ENCODE measurements around the gene CRTC3.
A peak's percentile ranks its signal among the peaks of the same experiment; 100 is the strongest.

The CRTC3 gene

GRCh38 chr15:90637693-90638092 lies 108.0 kb downstream of the CRTC3 start:
- Mint-ChIP-seq H3K9me3 (no peaks in the 10 kb centered on the region), H3K4me1 (peaks cover 10% of the 10 kb centered on the region), H3K27ac (no peak overlapping the region), H3K4me3 (no peak overlapping the region), H3K27me3 (no peaks in the 10 kb centered on the region)
- DNase-seq (no peak), ATAC-seq (no peak)

DNA sequence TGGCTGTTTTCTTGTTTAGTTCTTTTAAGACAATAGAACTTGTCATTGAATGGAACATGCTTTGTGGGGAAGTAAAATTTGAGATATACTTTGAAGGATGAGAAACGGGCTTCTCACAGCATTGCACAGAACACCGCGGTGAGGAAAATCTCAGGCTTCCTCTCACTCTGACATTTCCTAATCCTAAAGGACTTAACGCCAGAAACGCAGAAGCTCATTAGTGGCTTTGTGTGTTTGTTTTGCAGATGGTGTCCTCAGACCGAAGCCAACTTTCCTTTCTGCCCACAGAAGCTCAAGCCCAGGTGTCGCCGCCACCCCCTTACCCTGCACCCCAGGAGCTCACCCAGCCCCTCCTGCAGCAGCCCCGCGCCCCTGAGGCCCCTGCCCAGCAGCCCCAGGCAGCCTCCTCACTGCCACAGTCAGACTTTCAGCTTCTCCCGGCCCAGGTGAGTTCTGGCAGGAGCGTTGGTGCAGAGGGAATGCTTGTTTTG lies 108.5 kb downstream of the CRTC3 start:
- no peak for DNase-seq
- no peak for ATAC-seq
- H3K4me1 Mint-ChIP-seq, result peaks cover 6% of the 10 kb centered on the region
- H3K27me3 Mint-ChIP-seq, result no peaks in the 10 kb centered on the region
- H3K27ac Mint-ChIP-seq, result peak overlapping the region in 1 of 2 donors; percentile 66
- no peaks in the 10 kb centered on the region for H3K9me3 Mint-ChIP-seq
- no peak overlapping the region for H3K4me3 Mint-ChIP-seq

- no peak for DNase-seq
- no peaks in the 10 kb centered on the region for H3K4me1 Mint-ChIP-seq
- H3K27me3 Mint-ChIP-seq, result no peaks in the 10 kb centered on the region
- H3K9me3 Mint-ChIP-seq, result no peaks in the 10 kb centered on the region
- H3K4me3 Mint-ChIP-seq, result no peak overlapping the region
- peak overlapping the region in 1 of 2 donors; percentile 66 for H3K27ac Mint-ChIP-seq
- no peak for ATAC-seq
Observed at GRCh38 chr15:90638963-90639362, 109.2 kb downstream of the CRTC3 start.

DNA sequence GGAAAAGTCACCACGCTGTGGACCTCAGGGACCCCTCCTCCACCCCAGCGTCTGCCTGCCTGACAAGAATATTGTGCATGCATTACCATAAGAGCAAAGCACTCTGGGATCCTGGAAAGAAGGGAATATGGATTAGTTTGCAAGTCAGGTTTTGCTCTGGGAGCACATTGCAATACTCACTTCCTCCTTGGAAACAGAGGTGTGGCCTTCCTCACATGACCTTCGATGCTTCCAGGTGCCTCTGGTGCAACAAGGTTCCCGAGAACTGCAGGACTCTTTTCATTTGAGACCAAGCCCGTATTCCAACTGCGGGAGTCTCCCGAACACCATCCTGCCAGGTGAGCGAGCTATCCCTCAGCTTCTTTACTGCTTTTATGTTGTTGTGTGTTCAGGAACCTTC lies 111.1 kb downstream of the CRTC3 start:
- H3K4me3 Mint-ChIP-seq, result no peak overlapping the region
- no peaks in the 10 kb centered on the region for H3K9me3 Mint-ChIP-seq
- no peak for ATAC-seq
- no peak for DNase-seq
- no peak overlapping the region for H3K27ac Mint-ChIP-seq
- no peaks in the 10 kb centered on the region for H3K27me3 Mint-ChIP-seq
- H3K4me1 Mint-ChIP-seq, result no peaks in the 10 kb centered on the region

DNA sequence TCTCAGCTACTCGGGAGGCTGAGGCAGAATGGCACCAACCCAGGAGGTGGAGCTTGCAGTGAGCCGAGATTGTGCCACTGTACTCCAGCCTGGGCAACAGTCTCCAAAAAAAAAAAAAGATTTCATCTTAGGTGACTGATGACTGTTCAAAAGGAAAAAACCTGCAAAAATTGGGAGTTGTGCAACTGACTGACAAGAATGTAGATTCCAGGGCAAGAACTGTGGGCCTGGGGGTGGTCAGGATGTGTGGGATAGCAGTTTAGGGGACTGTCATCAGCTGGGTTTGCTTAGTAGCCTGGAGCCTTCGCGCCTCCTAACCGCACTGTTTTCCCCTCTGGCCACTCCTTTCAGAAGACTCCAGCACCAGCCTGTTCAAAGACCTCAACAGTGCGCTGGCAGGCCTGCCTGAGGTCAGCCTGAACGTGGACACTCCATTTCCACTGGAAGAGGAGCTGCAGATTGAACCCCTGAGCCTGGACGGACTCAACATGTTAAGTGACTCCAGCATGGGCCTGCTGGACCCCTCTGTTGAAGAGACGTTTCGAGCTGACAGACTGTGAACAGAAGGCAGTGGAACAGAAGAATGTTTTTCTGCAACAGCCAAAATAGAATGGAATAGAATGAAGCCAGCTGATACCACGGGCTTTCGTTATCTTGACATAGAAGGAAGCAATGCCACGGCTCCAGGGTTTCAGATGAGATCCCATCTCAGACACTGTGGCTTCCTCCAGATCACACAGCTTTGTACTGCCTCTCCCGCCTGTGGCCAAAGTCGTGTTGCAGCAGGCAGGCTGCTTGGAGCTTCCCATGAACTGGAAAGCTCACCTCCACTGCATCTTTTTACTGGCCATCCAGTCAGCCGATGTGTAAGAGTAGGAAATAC lies 112.1 kb downstream of the CRTC3 start:
- H3K4me1 Mint-ChIP-seq, result no peaks in the 10 kb centered on the region
- no peak overlapping the region for H3K27ac Mint-ChIP-seq
- H3K27me3 Mint-ChIP-seq, result no peaks in the 10 kb centered on the region
- DNase-seq (no peak), ATAC-seq (no peak)
- no peaks in the 10 kb centered on the region for H3K9me3 Mint-ChIP-seq
- no peak overlapping the region for H3K4me3 Mint-ChIP-seq

GRCh38 chr15:90642464-90643300 lies 113.0 kb downstream of the CRTC3 start:
- no peaks in the 10 kb centered on the region for H3K27me3 Mint-ChIP-seq
- peak; percentile 30 for ATAC-seq
- no peak overlapping the region for H3K27ac Mint-ChIP-seq
- H3K9me3 Mint-ChIP-seq, result no peaks in the 10 kb centered on the region
- no peak for DNase-seq
- H3K4me1 Mint-ChIP-seq, result peaks cover 2% of the 10 kb centered on the region
- H3K4me3 Mint-ChIP-seq, result no peak overlapping the region

- H3K27me3 Mint-ChIP-seq, result no peaks in the 10 kb centered on the region
- no peak overlapping the region for H3K27ac Mint-ChIP-seq
- H3K4me1 Mint-ChIP-seq, result peaks cover 7% of the 10 kb centered on the region
- no peak for ATAC-seq
- no peak for DNase-seq
- H3K4me3 Mint-ChIP-seq, result no peak overlapping the region
- H3K9me3 Mint-ChIP-seq, result no peaks in the 10 kb centered on the region
Observed at GRCh38 chr15:90643301-90643632, 113.5 kb downstream of the CRTC3 start.

DNA sequence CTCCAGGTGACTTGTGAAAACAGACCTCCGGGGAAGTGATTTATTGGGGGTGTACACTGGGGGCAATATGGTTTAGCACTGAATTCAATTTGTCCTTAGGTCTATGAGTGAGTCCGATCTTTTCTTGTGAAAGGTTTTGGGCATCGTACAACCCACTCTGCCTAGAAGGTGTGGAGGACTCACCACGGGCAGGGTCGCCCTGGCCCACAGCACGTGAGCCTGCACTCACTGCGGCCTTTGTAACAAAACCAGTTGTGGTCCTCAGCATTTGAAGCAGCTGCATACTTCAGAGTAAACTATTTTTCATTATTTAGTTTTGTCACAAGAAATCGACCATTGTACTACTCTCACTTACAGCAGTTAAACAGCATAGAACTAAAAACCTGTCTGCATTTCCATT lies 114.8 kb downstream of the CRTC3 start:
- Mint-ChIP-seq H3K4me1 (peaks cover 20% of the 10 kb centered on the region), H3K27ac (peak overlapping the region in 1 of 2 donors; percentile 73), H3K27me3 (no peaks in the 10 kb centered on the region), H3K4me3 (no peak overlapping the region), H3K9me3 (no peaks in the 10 kb centered on the region)
- ATAC-seq (no peak), DNase-seq (no peak)

- H3K4me1 Mint-ChIP-seq, result peaks cover 26% of the 10 kb centered on the region
- no peak overlapping the region for H3K4me3 Mint-ChIP-seq
- H3K9me3 Mint-ChIP-seq, result no peaks in the 10 kb centered on the region
- DNase-seq (no peak), ATAC-seq (no peak)
- H3K27me3 Mint-ChIP-seq, result no peaks in the 10 kb centered on the region
- H3K27ac Mint-ChIP-seq, result peak overlapping the region; percentile 49 to 73
Observed at GRCh38 chr15:90644952-90645725, 115.4 kb downstream of the CRTC3 start.

DNA sequence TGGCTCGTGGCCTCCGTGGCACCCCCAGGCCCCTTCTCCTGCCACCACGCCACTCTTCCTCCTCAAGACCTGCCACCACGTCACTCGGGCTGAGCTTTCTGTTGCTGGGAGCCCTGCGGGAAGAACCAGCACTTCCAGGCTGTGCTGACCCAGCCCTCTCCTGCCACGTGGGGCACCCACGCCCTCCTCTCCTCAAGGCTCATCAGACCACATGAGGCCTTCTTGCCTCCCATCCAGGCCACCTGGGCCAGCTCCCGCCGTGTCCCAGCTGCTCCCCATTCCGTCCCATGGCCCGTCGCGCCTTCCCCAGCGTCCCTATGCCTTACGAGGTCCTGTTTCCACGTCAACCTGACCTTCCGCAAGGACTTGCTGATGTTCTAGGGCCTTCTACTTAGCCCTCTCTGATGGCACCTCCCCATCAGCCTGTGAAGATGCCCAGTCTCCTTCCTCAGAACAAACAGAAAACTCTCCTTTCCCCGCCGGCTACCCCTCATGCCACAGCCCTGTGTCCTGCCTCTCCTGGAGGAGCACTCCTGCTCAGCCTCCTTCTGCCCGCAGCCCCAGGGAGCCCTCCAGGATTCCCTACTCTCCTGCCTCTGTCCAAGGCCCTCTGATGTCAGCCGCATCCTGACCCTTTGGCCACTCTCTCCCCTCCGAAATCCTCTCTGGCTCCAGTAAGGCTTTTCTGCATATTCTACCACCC lies 116.3 kb downstream of the CRTC3 start:
- Mint-ChIP-seq H3K4me3 (no peak overlapping the region), H3K4me1 (peaks cover 32% of the 10 kb centered on the region), H3K27ac (peak overlapping the region in 1 of 2 donors; percentile 72), H3K9me3 (no peaks in the 10 kb centered on the region), H3K27me3 (no peaks in the 10 kb centered on the region)
- DNase-seq (no peak), ATAC-seq (no peak)

- H3K9me3 Mint-ChIP-seq, result no peaks in the 10 kb centered on the region
- no peak overlapping the region for H3K4me3 Mint-ChIP-seq
- no peaks in the 10 kb centered on the region for H3K27me3 Mint-ChIP-seq
- ATAC-seq (no peak), DNase-seq (no peak)
- peaks cover 32% of the 10 kb centered on the region for H3K4me1 Mint-ChIP-seq
- H3K27ac Mint-ChIP-seq, result peak overlapping the region in 1 of 2 donors; percentile 56
Observed at GRCh38 chr15:90646662-90647305, 117.1 kb downstream of the CRTC3 start.

- Mint-ChIP-seq H3K4me1 (peaks cover 32% of the 10 kb centered on the region), H3K27ac (no peak overlapping the region), H3K4me3 (no peak overlapping the region)
Observed at GRCh38 chr15:90647326-90647725, 117.6 kb downstream of the CRTC3 start.

DNA sequence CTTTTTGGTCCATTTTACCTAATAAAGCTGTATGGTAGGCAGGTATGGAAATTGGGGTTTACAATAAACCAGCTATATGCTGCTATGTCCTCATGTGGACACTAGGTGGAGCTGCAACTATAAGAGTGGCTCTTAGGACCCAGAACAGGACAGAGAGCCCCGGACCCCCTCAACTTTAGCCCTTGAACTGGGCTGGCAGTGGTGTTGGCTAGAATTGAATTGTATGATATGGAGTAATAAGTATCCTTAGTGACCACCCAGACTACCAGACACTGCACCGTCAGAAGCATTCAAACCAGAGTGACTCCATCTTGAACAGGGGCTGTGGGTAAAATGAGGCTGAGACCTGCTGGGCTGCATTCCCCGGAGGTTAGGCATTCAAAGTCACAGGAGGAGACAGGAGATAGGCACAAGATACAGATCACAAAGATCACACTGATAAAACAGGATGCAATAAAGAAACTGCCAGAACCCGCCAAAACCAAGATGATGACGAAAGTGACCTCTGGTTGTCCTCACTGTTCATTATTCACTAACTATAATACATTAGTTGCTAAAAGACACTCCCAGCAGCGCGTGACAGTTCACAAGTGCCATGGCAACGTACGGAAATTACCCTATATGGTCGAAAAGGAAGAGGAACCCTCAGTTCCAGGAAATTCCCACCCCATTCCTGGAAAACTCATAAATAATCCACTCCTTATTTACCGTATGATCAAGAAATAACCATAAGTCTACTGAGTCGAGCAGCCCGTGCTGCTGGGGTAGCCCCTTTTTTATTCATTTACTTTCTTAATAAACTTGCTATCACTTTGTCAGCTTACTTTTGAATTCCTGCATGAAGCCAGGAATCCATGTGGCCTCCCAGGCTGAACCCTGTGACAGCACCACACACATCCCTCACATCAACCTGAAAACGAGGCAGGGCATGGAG lies 118.7 kb downstream of the CRTC3 start:
- Mint-ChIP-seq H3K4me1 (peaks cover 39% of the 10 kb centered on the region), H3K9me3 (no peaks in the 10 kb centered on the region), H3K27me3 (no peaks in the 10 kb centered on the region), H3K27ac (peak overlapping the region; percentile 97 to 98), H3K4me3 (peak overlapping the region; percentile 59 to 74)
- DNase-seq (peak; percentile 67 to 83), ATAC-seq (peak; percentile 88)

More at GRCh38 chr15:90647326-90647725, 117.6 kb downstream of the CRTC3 start:
- DNase-seq (no peak), ATAC-seq (no peak)
- Mint-ChIP-seq H3K9me3 (no peaks in the 10 kb centered on the region), H3K27me3 (no peaks in the 10 kb centered on the region)
